Lung (tissue), 12 donors: ENCODE measurements around the gene RSL24D1. TPM values are rescaled to one million over a fixed set of nuclear protein-coding genes. Genes with fewer than 3 reads are reported as not detected.

Source experiments
- ATAC-seq: fragments of 200-7000 bp; cut with Tn5 transposase; one replicate; pipeline ENCODE4 v1.9.1; 2020; ENCODE audit warnings: moderate number of reproducible peaks; ENCODE audit not compliant: insufficient read depth, low FRiP score
- DNase-seq, 3 donors: peaks; one replicate each; pipeline ENCODE4 v3.0.0-alpha.2; 2013 to 2017
- H3K27ac ChIP-seq, 2 donors: one replicate each; pipeline ENCODE4 v1.5.1; 2013; ENCODE audit warnings: mild to moderate bottlenecking in 2 of 2, moderate library complexity in 2 of 2, control low read depth in 1 of 2, inconsistent platforms in 1 of 2, low read depth in 1 of 2, low read length in 1 of 2
- H3K27me3 ChIP-seq, 3 donors: one replicate each; pipeline ENCODE4 v1.5.1; 2013; ENCODE audit warnings: low read length in 2 of 3; ENCODE audit not compliant: control insufficient read depth in 3 of 3, insufficient read depth in 3 of 3
- H3K36me3 ChIP-seq, 4 donors: one replicate each; pipeline ENCODE4 v1.5.1; 2013; ENCODE audit warnings: low read length in 4 of 4, mild to moderate bottlenecking in 1 of 4, moderate library complexity in 1 of 4; ENCODE audit not compliant: control insufficient read depth in 4 of 4, insufficient read depth in 4 of 4
- H3K4me1 ChIP-seq, 5 donors: one replicate each; pipeline ENCODE4 v1.5.1; 2013; ENCODE audit warnings: low read length in 5 of 5, mild to moderate bottlenecking in 2 of 5, moderate library complexity in 1 of 5; ENCODE audit not compliant: control insufficient read depth in 5 of 5, insufficient read depth in 5 of 5
- H3K4me3 ChIP-seq: one replicate; pipeline ENCODE4 v1.5.1; 2013; ENCODE audit warnings: mild to moderate bottlenecking, control low read depth, moderate library complexity
- H3K9ac ChIP-seq, 2 donors: one replicate each; pipeline ENCODE4 v1.5.1; 2013; ENCODE audit warnings: low read length in 2 of 2, control low read depth in 1 of 2; ENCODE audit not compliant: insufficient read depth in 1 of 2
- H3K9me3 ChIP-seq, 4 donors: one replicate each; pipeline ENCODE4 v1.5.1; 2013; ENCODE audit warnings: low read length in 3 of 4, mild to moderate bottlenecking in 1 of 4, moderate library complexity in 1 of 4; ENCODE audit not compliant: control insufficient read depth in 4 of 4, insufficient read depth in 3 of 4
- CTCF ChIP-seq: IDR thresholded peaks from 2 replicates; pipeline ENCODE4 v1.5.1; 2012; ENCODE audit warnings: mild to moderate bottlenecking; ENCODE audit errors: control extremely low read depth, extremely low read depth
- WGBS, 2 donors: extraction: QIAGEN DNeasy Blood & Tissue Kit; methylation state at CpG; one replicate each; pipeline ENCODE4 v1.1.7; 2013; 5-methylcytosine and 5-hydroxymethylcytosine counted together
- polyA plus RNA-seq, 2 donors: library from polyadenylated mRNA; stranded (reverse); fragments of 200-250 nt; gene quantifications; one replicate each; pipeline ENCODE4 v1.2.1, GENCODE V29; 2013
- total RNA-seq, 2 donors: library from RNA; depleted of rRNA in 1 of 2; stranded (reverse); fragments of >200 nt in 1 of 2; gene quantifications; one replicate each; pipeline ENCODE4 v1.2.1, GENCODE V29; 2014 to 2021
- donor health status: control.
- donor health status: control.
- donor health status: Bipolar disorder and iron deficiency.
- donor health status: healthy.
- donor health status: DM: yes; HTN: yes; CAD: no.

The RSL24D1 gene
- total and polyA plus RNA-seq, 4 donors = 45.9 to 102 (median 63.9) TPM

GRCh38 chr15:55230051-55230670, 33.4 kb upstream of the RSL24D1 start:
- 58 to 73% methylated on average over 3 of the region's 3 CpGs for WGBS, 2 donors

GRCh38 chr15:55226127-55226526, 29.4 kb upstream of the RSL24D1 start:
- no peaks in the 10 kb centered on the region for H3K27me3 ChIP-seq
- WGBS, 2 donors = 90 to 94% methylated on average over 2 of the region's 2 CpGs
- H3K9ac ChIP-seq = no peak overlapping the region
- H3K27ac ChIP-seq = no peak overlapping the region
- no peak for DNase-seq
- H3K36me3 ChIP-seq = peaks cover 2 to 9% (median 6%) of the 10 kb centered on the region in 4 donors
- no peak for ATAC-seq
- no peak for TF ChIP-seq CTCF
- H3K4me3 ChIP-seq = no peak overlapping the region
- no peaks in the 10 kb centered on the region for H3K9me3 ChIP-seq
- H3K4me1 ChIP-seq = peaks cover 3 to 16% (median 7%) of the 10 kb centered on the region in 5 donors

More at GRCh38 chr15:55230051-55230670, 33.4 kb upstream of the RSL24D1 start:
- Histone ChIP-seq H3K27me3 (no peaks in the 10 kb centered on the region), H3K4me3 (no peak overlapping the region), H3K9me3 (no peaks in the 10 kb centered on the region), H3K36me3 (peaks cover 3 to 7% (median 4%) of the 10 kb centered on the region in 4 donors), H3K4me1 (no peaks in the 10 kb centered on the region), H3K9ac (no peak overlapping the region), H3K27ac (no peak overlapping the region)
- DNase-seq (no peak), ATAC-seq (no peak)
- no peak for TF ChIP-seq CTCF

- H3K4me1 ChIP-seq = peaks cover 3 to 20% (median 15%) of the 10 kb centered on the region in 5 donors
- DNase-seq (no peak), ATAC-seq (no peak)
- H3K27ac ChIP-seq = peak overlapping the region in 1 of 2 donors; percentile 18
- H3K4me3 ChIP-seq = no peak overlapping the region
- TF ChIP-seq CTCF = no peak
- H3K9me3 ChIP-seq = no peaks in the 10 kb centered on the region
- H3K27me3 ChIP-seq = no peaks in the 10 kb centered on the region
- no peak overlapping the region for H3K9ac ChIP-seq
- H3K36me3 ChIP-seq = peaks cover 2 to 9% (median 6%) of the 10 kb centered on the region in 4 donors
Observed at GRCh38 chr15:55224892-55225291, 28.2 kb upstream of the RSL24D1 start.

GRCh38 chr15:55222588-55222987, 25.8 kb upstream of the RSL24D1 start:
- DNase-seq (no peak), ATAC-seq (no peak)
- no peaks in the 10 kb centered on the region for H3K27me3 ChIP-seq
- H3K36me3 ChIP-seq = peaks cover 2 to 10% (median 5%) of the 10 kb centered on the region in 4 donors
- no peaks in the 10 kb centered on the region for H3K9me3 ChIP-seq
- H3K27ac ChIP-seq = peak overlapping the region in 1 of 2 donors; percentile 38
- peaks cover 3 to 28% (median 15%) of the 10 kb centered on the region in 5 donors for H3K4me1 ChIP-seq
- H3K9ac ChIP-seq = no peak overlapping the region
- H3K4me3 ChIP-seq = no peak overlapping the region
- TF ChIP-seq CTCF = no peak
